WTC11 (cell line): ENCODE data around the gene SLC30A3. TPM values are rescaled to one million over a fixed set of nuclear protein-coding genes. Genes with fewer than 3 reads are reported as not detected.

Source experiments
- ATAC-seq: fragments of 200-7000 bp; cut with Tn5 transposase; 2 replicates; pipeline ENCODE4 v1.10.0; 2021; ENCODE audit warnings: mild to moderate bottlenecking, moderate library complexity
- CTCF ChIA-PET: fragments of 300-600 bp; sonication (Branson Sonifier 250); formaldehyde crosslinking; loops from one replicate; lab custom pipeline; 2021; ENCODE audit warnings: antibody characterized with exemption; lab: Charles Lee
- POLR2A ChIA-PET: fragments of 350-600 bp; sonication (Branson Sonifier 250); formaldehyde crosslinking; loops from one replicate; lab custom pipeline; 2021; ENCODE audit warnings: antibody characterized with exemption; lab: Charles Lee
- DNase-seq: peaks from one replicate; pipeline ENCODE4 v3.0.0; 2021; ENCODE audit warnings: low spot score
- H3K27ac Mint-ChIP-seq: 2 replicates; pipeline ENCODE4 v1.8.0; 2021; ENCODE audit warnings: mixed read lengths
- H3K27me3 Mint-ChIP-seq: 2 replicates; pipeline ENCODE4 v1.8.0; 2021; ENCODE audit warnings: low read depth, mild to moderate bottlenecking, moderate library complexity, mixed read lengths
- H3K36me3 Mint-ChIP-seq: 2 replicates; pipeline ENCODE4 v1.8.0; 2021; ENCODE audit warnings: mixed read lengths
- H3K4me1 Mint-ChIP-seq: 2 replicates; pipeline ENCODE4 v1.8.0; 2022; ENCODE audit warnings: mixed read lengths
- H3K4me3 Mint-ChIP-seq: 2 replicates; pipeline ENCODE4 v1.8.0; 2021; ENCODE audit warnings: mild to moderate bottlenecking, moderate library complexity, mixed read lengths
- H3K9me3 Mint-ChIP-seq: 2 replicates; pipeline ENCODE4 v1.8.0; 2021; ENCODE audit warnings: mixed read lengths
- ESRRA ChIP-seq: sonication (generic); formaldehyde crosslinking; IDR thresholded peaks from 2 replicates; pipeline ENCODE4 v1.8.1; 2022; ENCODE audit warnings: mild to moderate bottlenecking, missing genetic modification reagents, borderline replicate concordance
- FOXP1 ChIP-seq: sonication (generic); formaldehyde crosslinking; IDR thresholded peaks from 2 replicates; pipeline ENCODE4 v1.8.0; 2022; ENCODE audit warnings: missing genetic modification reagents, mild to moderate bottlenecking, moderate library complexity, borderline replicate concordance
- HMGXB4 ChIP-seq: sonication (generic); formaldehyde crosslinking; IDR thresholded peaks from 2 replicates; pipeline ENCODE4 v1.8.1; 2023; ENCODE audit warnings: mild to moderate bottlenecking, moderate library complexity, missing genetic modification reagents
- IRF1 ChIP-seq: sonication (generic); formaldehyde crosslinking; IDR thresholded peaks from 2 replicates; pipeline ENCODE4 v1.8.0; 2023; ENCODE audit warnings: missing genetic modification reagents
- JUN ChIP-seq: sonication (generic); formaldehyde crosslinking; IDR thresholded peaks from 2 replicates; pipeline ENCODE4 v1.8.0; 2023; ENCODE audit warnings: mild to moderate bottlenecking, missing genetic modification reagents
- NR1H2 ChIP-seq: sonication (generic); formaldehyde crosslinking; IDR thresholded peaks from 2 replicates; pipeline ENCODE4 v1.9.0; 2021; ENCODE audit warnings: mild to moderate bottlenecking, moderate library complexity, missing genetic modification reagents
- PRDM15 ChIP-seq: sonication (generic); formaldehyde crosslinking; IDR thresholded peaks from 2 replicates; pipeline ENCODE4 v1.8.0; 2022; ENCODE audit warnings: missing genetic modification reagents
- RORB ChIP-seq: fragments of 250-450 bp; sonication (Bioruptor Pico); IDR thresholded peaks from 2 replicates; pipeline ENCODE4 v1.9.0; 2021; ENCODE audit warnings: mild to moderate bottlenecking
- SMAD4 ChIP-seq: sonication (generic); formaldehyde crosslinking; IDR thresholded peaks from 2 replicates; pipeline ENCODE4 v1.8.0; 2022; ENCODE audit warnings: mild to moderate bottlenecking, missing genetic modification reagents
- USF1 ChIP-seq: sonication (generic); formaldehyde crosslinking; IDR thresholded peaks from 2 replicates; pipeline ENCODE4 v1.8.0; 2022; ENCODE audit warnings: mild to moderate bottlenecking, missing genetic modification reagents
- ZNF263 ChIP-seq: sonication (generic); formaldehyde crosslinking; IDR thresholded peaks from 2 replicates; pipeline ENCODE4 v1.8.1; 2022; ENCODE audit warnings: low read depth, mild to moderate bottlenecking, moderate library complexity, missing genetic modification reagents
- ZNF423 ChIP-seq: fragments of 250-450 bp; sonication (Bioruptor Pico); IDR thresholded peaks from 2 replicates; pipeline ENCODE4 v2.1.2; 2022; ENCODE audit warnings: mild to moderate bottlenecking, moderate library complexity
- total RNA-seq: library from RNA; stranded (reverse); gene quantifications from 3 replicates; pipeline ENCODE4 v1.2.3, GENCODE V29; 2021
- TF ChIP-seq, protein P1 (sequence below): sonication (generic); formaldehyde crosslinking; IDR thresholded peaks from 2 replicates; pipeline ENCODE4 v1.8.0; 2022; ENCODE audit warnings: mild to moderate bottlenecking, missing genetic modification reagents
- TF ChIP-seq, protein P2 (sequence below): fragments of 250-450 bp; sonication (Bioruptor Pico); IDR thresholded peaks from 2 replicates; pipeline ENCODE4 v2.1.2; 2022; ENCODE audit warnings: mild to moderate bottlenecking, moderate library complexity

SLC30A3 gene
- total RNA-seq, 1 experiment from 2014 or later, result 8.9 TPM

DNA sequence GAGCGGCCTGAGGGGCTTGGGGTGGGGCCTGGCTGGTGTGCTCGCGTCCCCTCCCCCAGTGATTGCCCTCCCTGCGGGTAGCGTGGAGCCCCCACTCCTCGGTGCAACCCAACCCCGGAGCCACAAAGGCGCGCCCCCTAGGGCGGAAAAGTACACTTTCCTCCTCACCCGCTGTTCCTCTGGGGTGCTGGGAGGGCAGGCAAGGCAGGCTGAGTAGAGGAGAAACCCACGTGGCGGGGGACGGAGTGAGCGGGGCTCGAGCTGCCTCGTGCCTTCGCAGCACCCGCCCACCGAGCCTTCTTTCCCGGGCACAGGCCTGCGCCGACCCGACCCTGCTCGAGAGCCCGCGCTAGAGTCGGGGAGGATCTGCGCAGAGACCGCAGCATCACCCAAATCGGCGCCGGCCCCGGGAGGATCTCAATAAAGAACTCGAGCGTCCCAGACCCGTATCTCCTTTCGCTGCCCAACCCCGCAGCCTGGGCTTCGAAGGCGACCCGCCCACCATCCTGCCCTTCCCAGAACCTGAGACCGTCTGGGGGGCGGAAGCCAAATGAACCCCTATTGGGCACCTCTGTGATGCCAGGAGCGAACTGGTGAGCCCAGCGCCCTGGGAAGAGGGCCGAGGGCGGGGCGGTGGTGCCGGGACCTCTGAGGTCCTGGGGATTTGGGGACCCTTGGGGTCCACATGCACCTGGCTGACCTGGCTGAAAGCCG, 43.9 kb upstream of the SLC30A3 start:
- peak; percentile 53 for DNase-seq
- peak overlapping the region; percentile 62 for H3K4me3 Mint-ChIP-seq

GRCh38 chr2:27306136-27306535, 43.3 kb upstream of the SLC30A3 start:
- Mint-ChIP-seq H3K27me3 (peaks cover 53% of the 10 kb centered on the region), H3K36me3 (peaks cover 6% of the 10 kb centered on the region), H3K27ac (no peak overlapping the region), H3K4me1 (peaks cover 8% of the 10 kb centered on the region; the same call in 1 of the 2 replicates), H3K9me3 (no peaks in the 10 kb centered on the region), H3K4me3 (peak overlapping the region; percentile 62)
- TF ChIP-seq RORB (no peak), USF1 (CRISPR knock-in tag) (peak; percentile 32; the same call in 1 of the 2 replicates), FOXP1 (CRISPR knock-in tag) (0 out of 2 replicates have a peak, but pooled peaks have one; percentile 16), JUN (no peak)
- TF ChIP-seq, protein P1, sequence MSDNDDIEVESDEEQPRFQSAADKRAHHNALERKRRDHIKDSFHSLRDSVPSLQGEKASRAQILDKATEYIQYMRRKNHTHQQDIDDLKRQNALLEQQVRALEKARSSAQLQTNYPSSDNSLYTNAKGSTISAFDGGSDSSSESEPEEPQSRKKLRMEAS (CRISPR knock-in tag), result peak; percentile 50; the same call in 1 of the 2 replicates
- ATAC-seq (no peak), DNase-seq (no peak)
- ChIA-PET POLR2A (no interaction called here), CTCF (interaction anchor here (0.9 to 1.2 kb wide), 2 partner anchors 15 to 41 kb away, joined by 3 to 4 read pairs; no protein-coding TSS in a partner anchor)

More for the DNA sequence above, 43.9 kb upstream of the SLC30A3 start:
- peaks cover 6% of the 10 kb centered on the region for H3K36me3 Mint-ChIP-seq
- CTCF ChIA-PET, result interaction anchor here (1.2 to 1.5 kb wide), 2 partner anchors 14 to 44 kb away, joined by 3 to 6 read pairs; partner anchors contain the start of gene SLC30A3
- H3K9me3 Mint-ChIP-seq, result no peaks in the 10 kb centered on the region
- no peak overlapping the region for H3K27ac Mint-ChIP-seq
- ATAC-seq, result peak; percentile 14
- POLR2A ChIA-PET, result no interaction called here
- TF ChIP-seq SMAD4 (CRISPR knock-in tag), result no peak
- TF ChIP-seq PRDM15 (CRISPR knock-in tag), result 0 out of 2 replicates have a peak, but pooled peaks have one; percentile 17
- 0 out of 2 replicates have a peak, but pooled peaks have one; percentile 69 for TF ChIP-seq IRF1 (CRISPR knock-in tag)
- 0 out of 2 replicates have a peak, but pooled peaks have one; percentile 7 for TF ChIP-seq HMGXB4 (CRISPR knock-in tag)
- peak; percentile 53 for TF ChIP-seq ZNF423 (CRISPR knock-in tag)
- TF ChIP-seq ESRRA (CRISPR knock-in tag), result 0 out of 2 replicates have a peak, but pooled peaks have one; percentile 15
- peaks cover 53% of the 10 kb centered on the region for H3K27me3 Mint-ChIP-seq
- peaks cover 8% of the 10 kb centered on the region; the same call in 1 of the 2 replicates for H3K4me1 Mint-ChIP-seq

- no peak for ATAC-seq
- Mint-ChIP-seq H3K27me3 (peaks cover 53% of the 10 kb centered on the region), H3K27ac (no peak overlapping the region), H3K4me3 (no peak overlapping the region), H3K4me1 (peaks cover 8% of the 10 kb centered on the region; the same call in 1 of the 2 replicates), H3K36me3 (peaks cover 6% of the 10 kb centered on the region), H3K9me3 (no peaks in the 10 kb centered on the region)
- ChIA-PET CTCF (interaction anchor here (0.8 to 0.9 kb wide), 3 partner anchors 15 to 142 kb away, joined by 3 to 4 read pairs (median 3); no protein-coding TSS in a partner anchor), POLR2A (no interaction called here)
- no peak for DNase-seq
- no peak for TF ChIP-seq PRDM15 (CRISPR knock-in tag)
- no peak for TF ChIP-seq ZNF263 (CRISPR knock-in tag)
- no peak for TF ChIP-seq NR1H2 (CRISPR knock-in tag)
- TF ChIP-seq, protein P2, sequence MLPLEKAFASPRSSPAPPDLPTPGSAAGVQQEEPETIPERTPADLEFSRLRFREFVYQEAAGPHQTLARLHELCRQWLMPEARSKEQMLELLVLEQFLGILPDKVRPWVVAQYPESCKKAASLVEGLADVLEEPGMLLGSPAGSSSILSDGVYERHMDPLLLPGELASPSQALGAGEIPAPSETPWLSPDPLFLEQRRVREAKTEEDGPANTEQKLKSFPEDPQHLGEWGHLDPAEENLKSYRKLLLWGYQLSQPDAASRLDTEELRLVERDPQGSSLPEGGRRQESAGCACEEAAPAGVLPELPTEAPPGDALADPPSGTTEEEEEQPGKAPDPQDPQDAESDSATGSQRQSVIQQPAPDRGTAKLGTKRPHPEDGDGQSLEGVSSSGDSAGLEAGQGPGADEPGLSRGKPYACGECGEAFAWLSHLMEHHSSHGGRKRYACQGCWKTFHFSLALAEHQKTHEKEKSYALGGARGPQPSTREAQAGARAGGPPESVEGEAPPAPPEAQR (CRISPR knock-in tag), result no peak
These were observed 42.7 kb upstream of the SLC30A3 start for GRCh38 chr2:27305516-27305915.
